ENCODE results near the gene SLC17A9.

- TF ChIP-seq CTCF (IDR thresholded peaks at IDR 0.05) (no peak), EZH2 (IDR thresholded peaks at IDR 0.05; ENCODE audit: borderline replicate concordance, insufficient read depth, low read depth, low read length, poor library complexity, severe bottlenecking) (no peak)
Measured at GRCh38 chr20:62975812-62976508, 23.5 kb downstream of the SLC17A9 start.

Data from B cell (primary cell).